Umbilical cord (tissue), 2 donors: ENCODE data around the gene JAK1. TPM values are rescaled to one million over a fixed set of nuclear protein-coding genes. Genes with fewer than 3 reads are reported as not detected.

Source experiments
- DNase-seq: peaks from one replicate; pipeline ENCODE4 v3.0.0-alpha.2; 2015; ENCODE audit warnings: low spot score
- total RNA-seq: library from RNA; depleted of rRNA; stranded (reverse); fragments of >200 nt; gene quantifications from one replicate; pipeline ENCODE4 v1.2.3, GENCODE V29; 2014; ENCODE audit warnings: low replicate concordance; ENCODE audit not compliant: insufficient read depth

The JAK1 gene
- total RNA-seq, 1 donor from 2014 or later: 81.1 TPM

DNA sequence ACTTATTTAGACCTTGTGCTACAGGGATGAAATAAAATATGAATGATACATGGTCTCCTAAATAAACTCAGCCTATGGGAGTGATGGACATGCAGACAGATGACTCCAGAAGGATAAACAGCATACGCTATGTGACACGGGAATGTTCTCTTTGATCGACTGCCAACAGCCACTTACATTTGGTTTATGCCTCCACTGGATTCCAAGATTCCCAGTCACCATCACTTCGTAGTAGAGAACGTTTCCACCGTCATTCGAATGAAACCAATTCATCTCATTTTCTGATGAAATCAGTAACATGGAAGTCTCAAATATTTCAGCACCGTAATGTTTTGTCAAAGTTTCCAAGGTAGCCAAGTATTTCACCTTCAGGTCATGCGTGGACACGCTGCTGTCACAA lies 99.7 kb downstream of the JAK1 start:
- no peak for DNase-seq

DNA sequence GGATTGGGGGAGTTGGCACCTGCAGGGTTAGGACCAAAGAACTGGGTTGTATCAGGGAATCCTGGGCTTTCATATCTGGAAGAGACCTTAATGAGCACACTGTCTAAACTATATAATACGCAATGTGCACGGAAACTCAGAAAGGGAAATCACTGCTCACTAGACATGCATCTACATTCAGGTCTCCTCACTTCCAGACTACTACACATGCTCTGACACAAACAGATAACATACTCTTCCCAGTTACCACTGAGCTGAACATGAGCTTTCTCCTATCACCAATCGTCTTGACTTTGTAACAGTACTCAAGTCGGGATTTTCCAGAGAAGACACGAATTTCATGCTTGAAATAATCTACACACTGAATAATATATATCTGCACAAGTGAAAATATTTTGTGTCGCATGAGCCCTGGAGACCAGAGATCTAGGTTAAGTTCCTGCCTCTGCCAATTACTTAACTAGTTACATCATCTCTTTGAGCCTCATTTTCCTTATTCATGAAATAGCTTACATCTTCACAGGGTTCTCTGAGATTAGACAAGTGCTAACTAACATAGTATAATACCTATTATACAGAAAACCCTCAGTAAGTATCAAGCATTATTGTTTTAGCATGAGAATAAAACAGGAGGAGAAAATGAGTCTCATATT lies 101.1 kb downstream of the JAK1 start:
- DNase-seq: no peak

DNA sequence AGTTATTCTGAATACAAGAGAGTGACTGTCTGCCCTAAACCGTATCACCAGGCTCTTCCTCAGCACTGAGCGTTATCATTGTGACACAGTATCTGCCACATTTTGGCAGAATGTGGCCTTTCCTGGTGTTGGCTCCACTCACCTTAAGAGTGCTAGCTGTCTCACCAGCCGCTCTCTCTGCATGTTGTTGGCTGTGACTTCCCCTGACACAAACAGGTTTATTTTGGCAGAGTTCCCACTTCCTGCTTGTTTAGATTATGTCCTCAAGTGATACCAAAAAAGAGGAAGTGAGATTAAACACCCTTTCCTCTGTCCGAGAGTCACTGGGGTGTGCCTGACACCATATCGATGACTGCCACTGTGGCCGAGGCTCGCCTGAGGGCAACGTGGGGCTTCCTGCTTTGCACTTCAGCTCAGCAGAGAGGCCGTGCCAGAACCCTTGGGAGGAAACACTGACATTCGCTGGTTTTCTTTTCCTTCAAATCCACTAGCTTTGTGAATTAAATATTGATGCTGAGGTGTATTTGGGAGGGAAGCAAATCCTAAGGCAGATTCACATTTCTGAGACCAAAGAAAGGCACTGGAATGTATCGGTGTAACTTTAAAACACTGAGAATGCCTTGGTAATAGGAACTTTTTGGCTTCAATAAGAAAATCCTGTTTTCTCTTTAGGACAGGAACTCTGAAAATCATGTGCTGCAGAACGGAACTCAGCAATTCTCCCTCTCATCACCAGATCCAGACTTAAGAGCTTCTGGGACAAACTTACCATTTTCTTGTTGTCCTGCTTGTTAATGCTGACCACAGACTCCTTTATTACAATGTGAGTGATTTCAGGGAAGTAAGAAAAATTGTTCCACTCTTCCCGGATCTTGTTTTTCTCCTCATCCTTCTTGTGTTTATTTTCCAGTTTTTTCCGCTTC lies 102.1 kb downstream of the JAK1 start:
- DNase-seq: peak; percentile 46

DNA sequence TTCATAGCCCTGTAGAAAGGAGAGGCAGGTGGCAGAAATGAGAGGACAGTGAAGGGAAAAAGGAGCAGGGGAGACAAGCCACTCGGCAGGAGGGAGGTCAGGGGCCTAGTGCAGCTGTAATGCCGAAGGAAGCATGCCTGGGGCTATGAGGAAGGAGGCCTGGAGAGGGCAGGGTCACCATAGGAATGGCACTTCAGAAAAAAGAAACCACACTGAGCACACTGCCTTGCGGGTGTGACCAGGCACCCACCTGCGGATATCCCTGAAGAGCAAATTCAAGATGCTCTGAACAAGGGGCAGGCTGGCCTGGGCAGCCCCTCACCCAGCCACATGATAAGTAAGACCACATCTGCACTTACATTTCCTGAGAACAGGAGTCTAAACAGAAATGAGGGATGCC lies 104.7 kb downstream of the JAK1 start:
- DNase-seq: peak; percentile 10

DNA sequence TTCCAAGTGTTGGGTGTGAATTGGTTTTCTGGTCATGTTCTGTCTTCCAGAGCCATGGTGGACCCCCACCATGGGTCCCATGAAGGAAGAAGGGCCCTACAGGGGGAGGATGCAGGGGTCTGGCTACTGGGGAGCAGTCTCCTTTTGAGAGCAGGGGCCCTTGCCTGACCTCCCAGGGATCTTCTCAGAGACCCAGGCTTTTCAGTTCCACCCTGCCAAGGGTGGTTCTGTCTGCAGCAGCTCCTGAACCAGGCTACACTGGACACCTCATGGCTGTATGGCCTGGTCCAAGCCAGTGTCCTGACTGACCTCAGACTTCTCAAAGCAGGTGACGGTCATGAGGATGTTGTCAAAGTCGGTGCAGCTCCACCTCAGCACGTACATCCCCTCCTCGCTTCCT lies 109.0 kb downstream of the JAK1 start:
- no peak for DNase-seq

DNA sequence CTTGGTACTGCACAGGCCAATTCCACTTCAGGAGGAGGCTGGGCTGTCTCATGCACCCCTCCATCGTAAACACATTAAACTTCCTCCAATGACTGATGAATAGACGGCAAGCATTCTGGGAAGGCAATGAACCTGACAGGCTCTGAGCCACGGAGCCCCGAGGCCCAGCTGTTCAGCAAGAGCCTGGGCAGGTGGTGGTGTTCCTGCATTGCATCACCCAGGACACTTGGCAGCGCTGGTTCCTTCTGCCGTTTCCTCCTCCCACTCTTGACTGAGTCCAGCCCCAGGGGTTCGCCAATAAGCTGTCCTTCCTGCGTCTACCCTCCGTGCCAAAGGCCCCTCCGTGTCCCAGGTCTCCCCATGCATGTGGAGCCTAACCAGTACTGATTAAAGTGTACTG lies 109.8 kb downstream of the JAK1 start:
- DNase-seq: no peak

DNA sequence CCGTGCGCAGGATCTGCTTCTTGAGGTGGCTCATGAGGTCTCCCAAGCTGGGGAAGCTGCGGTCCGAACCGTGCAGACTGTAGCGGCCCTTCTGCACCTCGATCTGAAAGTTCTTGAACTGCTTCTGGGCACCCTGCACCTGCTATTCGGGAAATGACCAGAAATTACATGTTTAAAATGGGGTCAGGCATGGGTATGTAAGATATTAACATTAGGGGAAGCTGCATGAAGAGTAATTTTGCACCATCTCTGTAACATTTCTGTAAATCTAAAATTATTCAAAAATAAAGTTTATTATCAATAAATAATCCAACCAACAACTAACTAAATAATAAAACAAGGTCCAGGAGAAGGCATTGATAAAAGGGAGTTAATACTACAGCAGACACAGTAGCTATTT lies 110.8 kb downstream of the JAK1 start:
- no peak for DNase-seq

DNA sequence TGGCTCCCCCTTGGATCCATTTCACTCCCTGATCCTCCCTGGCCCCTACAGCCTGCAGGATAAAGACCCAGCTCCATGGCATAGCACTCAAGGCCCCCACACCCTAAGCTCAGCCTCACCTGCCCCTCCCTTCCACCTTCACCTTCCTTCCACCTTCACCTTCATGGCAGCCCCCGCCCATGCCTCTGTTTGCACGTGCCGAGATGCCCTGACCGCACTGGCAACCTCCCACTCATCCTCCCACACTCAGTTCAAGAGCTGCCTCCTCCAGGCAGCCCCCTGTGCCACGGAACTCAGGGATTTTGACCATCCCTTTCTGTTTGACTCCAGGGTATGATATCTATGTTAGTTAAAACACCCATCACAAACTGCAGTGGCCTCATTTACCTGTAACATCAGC lies 111.7 kb downstream of the JAK1 start:
- no peak for DNase-seq

DNA sequence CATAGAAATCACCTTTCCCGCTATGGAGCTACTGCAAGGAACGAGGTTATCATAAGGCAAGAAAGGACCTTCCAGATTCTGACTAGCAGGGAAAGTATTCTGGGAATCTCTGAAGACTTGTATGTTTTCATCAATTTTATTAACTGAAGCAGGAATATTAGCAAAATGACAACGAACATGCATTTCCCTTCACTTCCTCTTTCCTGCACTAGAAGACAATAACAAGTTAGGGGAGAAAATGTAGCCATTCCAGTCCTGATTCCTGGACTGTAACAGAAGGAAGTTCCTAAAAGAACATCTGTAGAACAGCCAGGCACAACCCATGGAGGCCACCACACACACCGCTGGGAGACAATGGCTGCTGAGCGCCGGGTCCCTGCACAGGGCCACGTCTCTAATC lies 114.7 kb downstream of the JAK1 start:
- no peak for DNase-seq

DNA sequence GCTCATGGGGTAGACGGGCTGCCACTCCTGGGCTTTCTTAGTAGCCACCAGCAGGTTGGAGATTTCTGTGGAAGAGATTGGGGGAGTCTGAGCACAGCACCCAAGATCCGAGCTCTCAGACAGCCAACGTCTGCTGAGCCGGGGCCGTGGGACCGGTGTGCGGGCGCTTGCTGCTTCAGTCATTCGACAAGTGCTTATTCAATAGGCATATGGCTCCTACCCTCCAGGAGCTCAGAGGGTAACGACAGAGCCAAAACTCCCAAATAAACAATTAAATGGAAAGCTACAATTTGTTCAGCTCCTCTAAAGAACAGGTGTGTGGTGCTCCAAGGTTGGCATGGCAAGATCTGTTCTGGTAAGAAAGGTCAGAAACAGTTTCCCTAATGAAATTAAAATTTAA lies 115.5 kb downstream of the JAK1 start:
- no peak for DNase-seq

DNA sequence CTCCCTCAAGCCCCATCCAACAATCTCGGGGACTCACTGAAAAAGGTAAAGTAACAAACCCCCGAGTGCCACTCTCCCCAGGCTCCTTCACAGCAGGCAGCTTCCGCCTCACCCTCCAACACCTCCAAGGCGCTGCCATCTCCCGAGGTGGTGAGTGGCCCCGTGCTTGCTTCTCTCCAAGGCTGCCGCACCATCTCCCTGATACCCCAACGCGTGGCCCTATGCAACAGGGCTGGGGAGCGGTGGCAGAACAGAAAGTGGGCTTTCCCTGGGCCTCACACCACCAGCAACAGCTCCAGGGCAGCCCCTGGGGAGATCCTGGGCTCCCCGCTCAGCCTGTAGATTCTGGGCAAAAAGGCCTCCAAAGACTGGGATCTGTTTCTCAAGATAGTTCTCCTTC lies 116.4 kb downstream of the JAK1 start:
- DNase-seq: no peak

DNA sequence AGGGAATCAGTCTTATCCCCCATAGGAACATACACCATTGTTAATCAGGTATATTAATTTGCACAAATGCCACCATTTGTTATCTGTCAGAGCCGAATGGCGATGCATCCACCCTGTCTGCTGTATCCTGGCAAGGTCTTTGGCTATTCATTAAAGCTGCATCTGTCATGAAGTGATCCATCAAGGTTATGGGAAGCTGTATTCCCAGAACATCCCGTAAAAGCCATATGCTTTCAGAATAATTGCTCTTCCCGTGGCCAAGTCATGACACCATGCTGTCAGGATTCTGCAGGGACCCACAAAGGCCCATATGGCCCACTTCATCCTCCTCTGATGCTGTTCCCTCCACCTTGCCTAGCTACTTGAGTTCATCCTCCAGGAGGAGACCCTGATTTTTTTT lies 117.5 kb downstream of the JAK1 start:
- DNase-seq: no peak

DNA sequence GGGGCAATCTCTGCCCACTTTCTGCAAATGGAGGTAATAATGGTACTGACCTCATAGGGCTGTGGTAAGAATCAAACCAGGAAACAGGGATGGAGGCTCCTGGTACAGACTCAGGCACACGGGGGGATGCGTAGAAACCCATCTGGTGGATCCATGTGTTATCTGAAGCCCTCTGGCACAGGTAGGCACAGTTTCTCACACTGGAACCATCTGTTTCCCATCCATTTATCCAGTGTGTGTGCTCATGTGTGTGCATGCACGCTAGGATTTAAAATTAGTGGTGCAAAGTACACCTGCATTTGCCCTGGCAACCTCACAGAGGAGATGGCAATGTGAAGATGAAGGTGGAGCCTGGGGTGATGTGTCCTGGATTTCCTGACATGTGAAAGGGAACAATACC lies 118.2 kb downstream of the JAK1 start:
- DNase-seq: no peak

DNA sequence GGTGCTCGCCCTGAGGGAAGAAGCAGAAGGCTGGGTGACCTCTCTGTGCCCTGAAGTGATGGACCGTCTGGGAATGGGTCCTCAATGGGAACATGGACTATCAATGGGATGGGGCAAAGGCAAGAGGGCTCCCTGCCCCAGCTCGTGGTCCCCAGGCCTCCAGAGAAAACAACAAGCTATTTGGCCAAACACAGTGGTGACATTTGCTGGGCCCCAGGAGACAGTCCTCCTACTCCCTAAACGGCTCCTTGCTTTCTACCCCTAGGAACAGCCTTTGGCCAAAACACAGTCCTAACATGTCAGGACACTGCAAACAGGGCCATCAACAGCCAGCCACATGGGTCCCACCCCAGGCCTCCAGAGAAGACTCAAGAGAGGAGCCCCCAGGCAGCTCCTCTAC lies 118.7 kb downstream of the JAK1 start:
- no peak for DNase-seq

DNA sequence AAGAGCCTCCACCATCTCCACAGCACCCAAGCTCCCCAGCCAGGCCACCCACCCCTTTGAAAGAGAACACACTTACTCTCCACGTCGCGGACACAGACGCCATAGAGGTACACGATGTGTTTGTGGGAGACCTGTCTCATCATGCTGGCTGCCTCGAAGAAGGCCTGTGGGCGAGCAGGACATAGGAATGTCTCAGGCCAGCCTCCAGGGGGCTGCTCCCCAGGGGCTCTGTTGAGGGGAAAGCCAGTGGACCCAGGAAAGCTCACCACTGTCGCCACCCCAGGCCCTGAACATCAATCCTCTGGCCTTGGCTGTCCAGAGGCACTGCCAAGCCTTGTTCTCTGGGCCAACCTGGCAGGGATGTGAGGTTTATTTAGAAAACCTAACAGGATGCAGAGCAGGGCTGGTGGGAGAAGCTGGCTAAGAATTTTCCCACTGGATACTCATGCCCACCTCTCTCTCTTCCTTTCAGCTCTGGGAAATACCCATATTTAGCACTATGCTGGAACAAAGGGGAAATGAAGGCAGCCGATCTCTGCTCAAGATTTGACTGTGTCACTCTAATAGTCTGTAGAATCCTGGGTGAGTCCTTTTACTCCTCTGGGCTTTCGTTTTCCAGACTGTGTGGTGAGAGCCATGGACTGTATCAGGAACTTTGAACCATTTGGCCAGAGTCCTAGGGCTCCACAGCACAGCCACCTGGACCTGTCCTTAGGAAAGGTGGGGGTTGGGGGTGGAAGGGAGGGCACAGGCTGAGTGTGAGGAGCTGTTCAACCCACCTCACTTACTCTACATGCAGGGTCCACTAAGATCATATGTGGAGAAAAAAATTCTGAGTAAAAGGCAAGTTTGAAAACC lies 119.5 kb downstream of the JAK1 start:
- no peak for DNase-seq

DNA sequence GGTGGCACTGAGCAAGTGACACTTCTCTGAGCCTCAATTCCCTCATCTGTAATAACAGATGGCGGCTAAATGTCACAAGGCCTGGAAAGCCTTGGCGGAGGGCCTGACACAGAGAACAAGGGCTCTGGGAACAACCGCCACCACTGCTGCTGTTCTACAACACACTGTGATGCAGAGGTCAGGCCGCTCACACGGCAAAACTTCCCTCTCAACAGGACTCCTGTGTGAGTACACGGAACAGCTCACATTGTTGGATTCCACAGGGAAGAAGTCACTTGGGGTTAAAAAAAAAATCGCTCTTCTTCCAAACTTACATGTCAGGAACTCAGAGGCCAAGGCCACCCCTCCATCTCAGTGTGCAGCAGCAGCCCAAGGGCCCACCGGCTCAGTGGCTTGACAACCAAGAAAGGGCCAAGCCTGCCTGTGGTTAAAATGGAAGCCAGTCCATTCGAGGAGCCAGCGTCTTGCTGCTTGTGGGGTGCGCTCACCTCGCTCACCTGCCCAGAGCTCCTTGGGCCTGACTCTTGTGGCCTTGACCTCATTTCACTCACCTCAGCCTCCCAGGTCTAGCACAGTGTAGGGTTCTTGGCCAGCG lies 120.4 kb downstream of the JAK1 start:
- no peak for DNase-seq

DNA sequence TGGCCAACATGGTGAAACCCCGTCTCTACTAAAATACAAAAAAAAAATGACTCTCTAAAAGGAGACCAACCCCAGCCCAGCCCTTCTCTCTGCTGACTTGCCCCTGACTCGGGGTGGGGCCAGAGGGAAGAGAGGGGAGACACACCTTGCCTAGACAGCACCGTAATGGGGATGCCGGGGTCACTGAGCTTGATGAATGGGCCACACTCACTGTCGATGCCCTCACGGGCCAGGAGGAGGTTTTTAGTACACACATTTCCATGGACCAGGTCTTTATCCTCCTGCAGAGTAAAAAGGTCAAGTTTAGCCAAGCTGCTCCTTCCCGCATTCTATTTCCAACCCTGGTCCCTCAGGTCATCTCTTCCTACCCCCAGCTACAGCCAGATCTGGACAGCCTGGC lies 121.7 kb downstream of the JAK1 start:
- no peak for DNase-seq

DNA sequence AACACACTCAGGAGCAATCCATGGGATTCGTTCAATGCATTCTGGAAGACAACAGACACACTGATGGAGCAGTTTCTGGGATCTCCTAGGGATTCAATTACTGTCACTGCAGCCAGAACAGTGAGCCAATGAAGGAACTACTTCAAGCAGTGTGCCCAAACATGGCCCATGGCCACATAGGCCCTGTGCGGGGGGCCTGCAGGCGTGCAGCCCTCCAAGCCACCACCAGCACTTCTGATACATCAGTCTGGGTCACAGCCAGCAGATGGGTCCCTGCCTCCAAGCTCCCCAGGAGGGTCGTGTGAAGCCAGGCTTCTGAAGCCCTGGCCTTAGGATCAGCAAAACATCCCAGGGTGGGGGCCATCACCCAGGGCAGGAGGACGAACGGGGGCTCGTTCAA lies 122.2 kb downstream of the JAK1 start:
- DNase-seq: no peak

DNA sequence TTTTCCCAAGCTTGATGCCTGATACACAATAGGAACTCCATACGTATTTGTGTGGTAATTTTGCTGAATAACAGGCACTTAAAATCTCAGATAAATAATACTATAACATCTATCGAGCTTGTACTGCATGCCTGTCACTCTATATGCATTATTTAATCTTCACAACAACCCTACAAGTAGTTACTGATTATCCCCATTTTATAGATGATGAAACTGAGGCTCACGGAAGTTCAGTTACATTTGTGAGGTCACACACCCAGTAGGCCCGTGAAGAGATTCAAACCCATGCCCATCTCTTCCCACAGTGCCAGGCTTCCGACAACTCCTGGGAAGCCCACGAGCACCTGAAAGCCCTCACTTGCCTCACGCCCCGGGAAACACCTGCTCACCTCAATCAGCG lies 122.7 kb downstream of the JAK1 start:
- no peak for DNase-seq

DNA sequence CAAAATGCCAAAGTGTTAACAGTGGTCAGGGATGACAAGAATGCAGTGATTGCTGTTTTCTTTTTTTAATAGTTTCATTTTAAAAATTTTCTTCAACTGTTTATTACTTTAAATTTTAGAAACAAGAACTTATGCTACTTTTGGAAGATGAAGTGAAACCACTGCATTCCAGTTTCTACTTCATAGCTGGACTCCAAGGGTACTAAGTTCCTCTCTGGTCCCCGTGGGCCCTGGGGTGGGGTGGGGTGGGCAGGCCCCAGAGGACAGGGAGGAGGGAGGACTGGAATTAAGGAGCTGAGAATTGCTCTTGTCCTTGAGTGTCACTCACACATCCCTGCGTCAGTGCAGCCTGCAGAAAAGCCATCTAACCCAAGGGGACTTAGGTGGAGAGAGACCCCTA lies 124.1 kb downstream of the JAK1 start:
- no peak for DNase-seq

DNA sequence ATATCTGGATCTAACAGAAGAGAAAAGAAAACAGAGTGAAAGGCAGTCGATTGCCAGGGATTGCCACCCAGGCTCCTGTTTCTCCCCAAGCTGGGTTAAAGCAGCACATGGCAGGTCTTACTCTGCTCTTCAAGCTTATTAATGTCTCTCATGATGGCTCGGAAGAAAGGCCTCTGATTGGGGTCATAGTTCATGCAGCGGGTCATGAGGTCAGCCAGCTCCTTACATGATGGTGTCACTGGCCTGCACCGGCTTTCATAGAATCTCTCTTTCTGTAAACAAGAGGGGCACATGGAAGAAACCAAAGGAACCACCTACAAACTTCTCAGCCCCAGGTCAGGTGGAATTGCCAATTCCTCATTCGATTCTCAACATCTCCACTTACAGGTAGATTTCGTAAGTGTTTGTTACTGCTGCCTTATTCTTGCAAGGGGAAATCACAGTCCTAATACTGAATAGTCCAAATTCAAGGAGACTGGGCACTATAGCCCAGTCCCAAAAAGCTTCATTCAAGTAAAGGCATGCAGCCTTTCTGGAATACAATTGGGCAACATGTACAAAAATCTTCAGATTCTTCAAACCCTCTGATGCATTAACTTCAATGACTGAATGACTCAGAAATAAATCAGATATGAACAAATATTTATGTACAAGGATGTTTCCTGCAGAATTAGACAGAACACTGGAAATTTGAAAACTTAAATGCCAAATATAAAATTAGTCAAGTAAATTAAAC lies 124.9 kb downstream of the JAK1 start:
- no peak for DNase-seq
